HG02943 (cell line): Measurements from ENCODE around the gene VMP1.
"Not testable (repeated sequence)": the region's sequence is repeated elsewhere in the genome, so short reads cannot be mapped to it uniquely, and the experiment has no call there.

Source experiments
- ATAC-seq: cut with Tn5 transposase; IDR thresholded peaks from one replicate; pipeline ENCODE4 v1.9.1; 2021; ENCODE audit warnings: mild to moderate bottlenecking, low read depth, moderate library complexity; ENCODE audit not compliant: unreplicated experiment

The VMP1 gene

GRCh38 chr17:59752922-59753321 lies 45.5 kb downstream of the VMP1 start:
- ATAC-seq: no peak

- ATAC-seq: no peak
Observed at GRCh38 chr17:59753522-59754467, 46.3 kb downstream of the VMP1 start.

- ATAC-seq: no peak
Observed at GRCh38 chr17:59754552-59754951, 47.1 kb downstream of the VMP1 start.

GRCh38 chr17:59755069-59755468 lies 47.6 kb downstream of the VMP1 start:
- not testable (repeated sequence) for ATAC-seq

- ATAC-seq: no peak
Observed at GRCh38 chr17:59756236-59756818, 48.9 kb downstream of the VMP1 start.

- no peak for ATAC-seq
Observed at GRCh38 chr17:59757043-59757442, 49.6 kb downstream of the VMP1 start.

- no peak for ATAC-seq
Observed at GRCh38 chr17:59757470-59757869, 50.0 kb downstream of the VMP1 start.

GRCh38 chr17:59757881-59758385 lies 50.5 kb downstream of the VMP1 start:
- no peak for ATAC-seq

- not testable (repeated sequence) for ATAC-seq
Observed at GRCh38 chr17:59758998-59759651, 51.7 kb downstream of the VMP1 start.

- ATAC-seq: no peak
Observed at GRCh38 chr17:59760160-59760559, 52.7 kb downstream of the VMP1 start.

GRCh38 chr17:59761385-59762048 lies 54.1 kb downstream of the VMP1 start:
- ATAC-seq: no peak

GRCh38 chr17:59762049-59762823 lies 54.8 kb downstream of the VMP1 start:
- ATAC-seq: no peak

- ATAC-seq: no peak
Observed at GRCh38 chr17:59762824-59763374, 55.4 kb downstream of the VMP1 start.

GRCh38 chr17:59763861-59764260 lies 56.4 kb downstream of the VMP1 start:
- no peak for ATAC-seq

- no peak for ATAC-seq
Observed at GRCh38 chr17:59764292-59764741, 56.9 kb downstream of the VMP1 start.

GRCh38 chr17:59765038-59765437 lies 57.6 kb downstream of the VMP1 start:
- ATAC-seq: no peak

- ATAC-seq: no peak
Observed at GRCh38 chr17:59766491-59766890, 59.0 kb downstream of the VMP1 start.

GRCh38 chr17:59767176-59767575 lies 59.7 kb downstream of the VMP1 start:
- ATAC-seq: no peak

GRCh38 chr17:59769887-59770286 lies 62.4 kb downstream of the VMP1 start:
- no peak for ATAC-seq
